Neuronal stem cell (in vitro differentiated cells): ENCODE measurements around the gene GJB1.
A peak's percentile ranks its signal among the peaks of the same experiment; 100 is the strongest.
"Not testable (repeated sequence)": the region's sequence is repeated elsewhere in the genome, so short reads cannot be mapped to it uniquely, and the experiment has no call there.

Experiments
- DNase-seq: peaks from one replicate; pipeline ENCODE4 v3.0.0-alpha.2; 2013; ENCODE audit warnings: low spot score
- H2AFZ ChIP-seq: one replicate; pipeline ENCODE4 v1.6.1; 2013; ENCODE audit warnings: mild to moderate bottlenecking, low read length, inconsistent platforms
- H2AK5ac ChIP-seq: 2 replicates; pipeline ENCODE4 v1.6.1; 2013; ENCODE audit warnings: low read depth, mild to moderate bottlenecking, inconsistent platforms, low read length, moderate library complexity, mixed read lengths
- H2BK120ac ChIP-seq: 2 replicates; pipeline ENCODE4 v1.6.1; 2013; ENCODE audit warnings: low read depth, mild to moderate bottlenecking, inconsistent platforms, low read length, moderate library complexity, mixed read lengths
- H2BK12ac ChIP-seq: one replicate; pipeline ENCODE4 v1.6.1; 2013; ENCODE audit warnings: low read length, inconsistent platforms
- H2BK15ac ChIP-seq: 2 replicates; pipeline ENCODE4 v1.6.1; 2013; ENCODE audit warnings: mild to moderate bottlenecking, low read length, inconsistent platforms, mixed read lengths
- H2BK5ac ChIP-seq: one replicate; pipeline ENCODE4 v1.6.1; 2013; ENCODE audit warnings: inconsistent platforms, mild to moderate bottlenecking, low read length, moderate library complexity
- H3K14ac ChIP-seq: one replicate; pipeline ENCODE4 v1.6.1; 2013; ENCODE audit warnings: low read length, inconsistent platforms
- H3K18ac ChIP-seq: 2 replicates; pipeline ENCODE4 v1.6.1; 2013; ENCODE audit warnings: low read length, inconsistent platforms
- H3K23ac ChIP-seq: 2 replicates; pipeline ENCODE4 v1.6.1; 2013; ENCODE audit warnings: low read depth, mild to moderate bottlenecking, mixed read lengths, low read length, inconsistent platforms; ENCODE audit not compliant: poor library complexity
- H3K27ac ChIP-seq: replicated peaks from 3 replicates; pipeline ENCODE4 v1.5.1; 2013; ENCODE audit warnings: low read length, inconsistent platforms
- H3K27me3 ChIP-seq, 3 experiments: 2 replicates each; pipeline ENCODE4 v1.6.1; 2013; ENCODE audit warnings: low read length in 3 of 3, mild to moderate bottlenecking in 2 of 3, inconsistent platforms in 1 of 3, low read depth in 1 of 3, mixed read lengths in 1 of 3, moderate library complexity in 1 of 3; ENCODE audit not compliant: control insufficient read depth in 3 of 3, insufficient read depth in 3 of 3
- H3K36me3 ChIP-seq, 2 donors: replicated peaks in 1 of 2; 2 replicates each; pipeline ENCODE4 v1.6.1; 2013; ENCODE audit warnings: low read length in 2 of 2; ENCODE audit not compliant: control insufficient read depth in 2 of 2, insufficient read depth in 2 of 2
- H3K4ac ChIP-seq: 2 replicates; pipeline ENCODE4 v1.6.1; 2013; ENCODE audit warnings: inconsistent platforms, mild to moderate bottlenecking, low read length, moderate library complexity
- H3K4me1 ChIP-seq, 2 donors: 1 replicate in 1 of 2; 2 replicates in 1 of 2; pipeline ENCODE4 v1.6.1; 2013; ENCODE audit warnings: low read length in 2 of 2, low read depth in 1 of 2; ENCODE audit not compliant: control insufficient read depth in 2 of 2, insufficient read depth in 1 of 2
- H3K4me2 ChIP-seq: one replicate; pipeline ENCODE4 v1.6.1; 2013; ENCODE audit warnings: mild to moderate bottlenecking, low read length, inconsistent platforms; ENCODE audit not compliant: insufficient read depth, poor library complexity, severe bottlenecking
- H3K4me3 ChIP-seq, 2 donors: 2 replicates each; pipeline ENCODE4 v1.5.1; 2013; ENCODE audit warnings: low read length in 2 of 2, mild to moderate bottlenecking in 2 of 2, inconsistent platforms in 1 of 2, moderate library complexity in 1 of 2
- H3K79me1 ChIP-seq: one replicate; pipeline ENCODE4 v1.6.1; 2013; ENCODE audit warnings: low read depth, mild to moderate bottlenecking, inconsistent platforms, low read length, moderate library complexity
- H3K9ac ChIP-seq: one replicate; pipeline ENCODE4 v1.6.1; 2013; ENCODE audit warnings: mild to moderate bottlenecking, low read depth, low read length, inconsistent platforms; ENCODE audit not compliant: poor library complexity
- H3K9me3 ChIP-seq, 2 donors: replicated peaks in 1 of 2; 2 replicates each; pipeline versions ENCODE3 to v1.6.1; 2013; ENCODE audit warnings: low read length in 2 of 2, mild to moderate bottlenecking in 2 of 2, inconsistent platforms in 1 of 2, low read depth in 1 of 2, mixed read lengths in 1 of 2, moderate library complexity in 1 of 2; ENCODE audit not compliant: control insufficient read depth in 2 of 2, insufficient read depth in 1 of 2
- H4K8ac ChIP-seq: one replicate; pipeline ENCODE4 v1.6.1; 2013; ENCODE audit warnings: low read depth, mild to moderate bottlenecking, inconsistent platforms, low read length, moderate library complexity
- H4K91ac ChIP-seq: one replicate; pipeline ENCODE4 v1.6.1; 2013; ENCODE audit warnings: low read length, low read depth, mild to moderate bottlenecking, inconsistent platforms; ENCODE audit not compliant: poor library complexity
- WGBS, 2 donors: extraction: QIAGEN DNeasy Blood & Tissue Kit; methylation state at CpG; one replicate each; pipeline ENCODE4 v1.1.7; 2013; ENCODE audit warnings: missing lambda C conversion rate in 2 of 2, mixed read lengths in 1 of 2; ENCODE audit not compliant: insufficient read length in 2 of 2, insufficient replicate concordance in 1 of 2; ENCODE audit errors: extremely low coverage in 2 of 2; 5-methylcytosine and 5-hydroxymethylcytosine counted together

Gene GJB1

GRCh38 chrX:71254092-71254963 lies 31.3 kb downstream of the GJB1 start, which contains the start of gene ZMYM3:
ZMYM3 (minus strand) TSS chrX:71254140; CDS start chrX:71253255, 885 bp downstream.
- Histone ChIP-seq H3K9ac (peak within 1 kb of the TSS; percentile 90), H3K18ac (peak within 1 kb of the TSS; percentile 92), H3K4me2 (peak within 1 kb of the TSS; percentile 54), H2AFZ (peak within 1 kb of the TSS; percentile 83), H2BK120ac (no peak within 1 kb of the TSS), H2BK5ac (peak within 1 kb of the TSS; percentile 82), H2BK15ac (peak within 1 kb of the TSS; percentile 64), H2BK12ac (peak within 1 kb of the TSS; percentile 90), H3K4me1 (peaks cover 11 to 13% of the 10 kb centered on the region in 2 donors), H3K36me3 (peaks cover 13 to 32% of the 10 kb centered on the region in 2 donors), H3K9me3 (no peaks in the 10 kb centered on the region), H3K27me3 (no peaks in the 10 kb centered on the region), H3K4ac (peak within 1 kb of the TSS; percentile 66), H4K8ac (no peak within 1 kb of the TSS), H3K4me3 (peak within 1 kb of the TSS; percentile 75 to 93), H3K27ac (peak within 1 kb of the TSS; percentile 88), H3K23ac (no peak within 1 kb of the TSS), H2AK5ac (no peak within 1 kb of the TSS), H3K14ac (no peak within 1 kb of the TSS), H4K91ac (no peak within 1 kb of the TSS), H3K79me1 (peaks cover 12% of the 10 kb centered on the region)
- DNase-seq, result peak; percentile 74
- no CpG with 5 or more reads among the region's 54 CpGs for WGBS, 2 donors

GRCh38 chrX:71256051-71256450 lies 33.0 kb downstream of the GJB1 start:
- Histone ChIP-seq H2AK5ac (no peak overlapping the region), H2BK15ac (no peak overlapping the region), H2BK5ac (no peak overlapping the region), H3K4ac (no peak overlapping the region), H3K9me3 (no peaks in the 10 kb centered on the region), H3K9ac (no peak overlapping the region), H2BK120ac (no peak overlapping the region), H3K4me1 (peaks cover 11% of the 10 kb centered on the region in 2 donors), H3K79me1 (peaks cover 4% of the 10 kb centered on the region), H3K27me3 (no peaks in the 10 kb centered on the region), H3K36me3 (peaks cover 2 to 15% of the 10 kb centered on the region in 2 donors), H2BK12ac (no peak overlapping the region), H4K8ac (no peak overlapping the region), H4K91ac (no peak overlapping the region), H2AFZ (no peak overlapping the region), H3K27ac (peak overlapping the region; percentile 88), H3K14ac (no peak overlapping the region), H3K18ac (no peak overlapping the region), H3K23ac (no peak overlapping the region), H3K4me3 (no peak overlapping the region), H3K4me2 (peak overlapping the region; percentile 32)
- DNase-seq, result no peak
- WGBS, 2 donors, result no CpG with 5 or more reads among the region's 6 CpGs

- no CpG with 5 or more reads among the region's 4 CpGs for WGBS, 2 donors
- peaks cover 4% of the 10 kb centered on the region for H3K79me1 ChIP-seq
- H2BK120ac ChIP-seq, result no peak overlapping the region
- H3K36me3 ChIP-seq, result peaks cover 1 to 8% of the 10 kb centered on the region in 2 donors
- no peak overlapping the region for H3K4ac ChIP-seq
- H3K23ac ChIP-seq, result no peak overlapping the region
- H2AFZ ChIP-seq, result no peak overlapping the region
- peaks cover 8 to 11% of the 10 kb centered on the region in 2 donors for H3K4me1 ChIP-seq
- no peak overlapping the region for H2BK15ac ChIP-seq
- no peaks in the 10 kb centered on the region for H3K27me3 ChIP-seq
- H2BK12ac ChIP-seq, result no peak overlapping the region
- H3K4me3 ChIP-seq, result no peak overlapping the region
- H3K14ac ChIP-seq, result no peak overlapping the region
- H4K91ac ChIP-seq, result no peak overlapping the region
- H3K27ac ChIP-seq, result no peak overlapping the region
- H4K8ac ChIP-seq, result no peak overlapping the region
- no peak overlapping the region for H2BK5ac ChIP-seq
- H3K18ac ChIP-seq, result no peak overlapping the region
- H3K9me3 ChIP-seq, result no peaks in the 10 kb centered on the region
- H3K4me2 ChIP-seq, result no peak overlapping the region
- no peak for DNase-seq
- H2AK5ac ChIP-seq, result no peak overlapping the region
- no peak overlapping the region for H3K9ac ChIP-seq
Observed at GRCh38 chrX:71256856-71257255, 33.8 kb downstream of the GJB1 start.

DNA sequence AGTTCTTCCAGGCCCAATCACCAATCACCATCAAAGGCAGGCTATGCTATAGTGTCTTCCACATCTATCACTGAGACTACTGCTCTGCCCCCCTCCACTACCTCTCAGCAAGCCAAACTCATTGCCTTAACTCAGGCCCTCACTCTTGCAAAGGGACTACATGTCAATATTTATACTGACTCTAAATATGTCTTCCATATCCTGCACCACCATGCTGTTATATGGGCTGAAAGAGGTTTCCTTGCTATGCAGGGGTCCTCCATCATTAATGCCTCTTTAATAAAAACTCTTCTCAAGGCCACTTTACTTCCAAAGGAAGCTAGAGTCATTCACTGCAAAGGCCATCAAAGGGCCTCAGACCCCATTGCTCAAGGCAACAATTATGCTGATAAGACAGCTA lies 45.6 kb downstream of the GJB1 start:
- DNase-seq, H4K91ac ChIP-seq, H3K9ac ChIP-seq, H3K27ac ChIP-seq, H3K4me1 ChIP-seq, H2AFZ ChIP-seq, H2BK5ac ChIP-seq, H3K4me3 ChIP-seq, H3K4me2 ChIP-seq, H3K36me3 ChIP-seq, H3K14ac ChIP-seq, H3K18ac ChIP-seq, H2BK12ac ChIP-seq, H3K79me1 ChIP-seq, H3K4ac ChIP-seq, H3K27me3 ChIP-seq, H3K23ac ChIP-seq, H3K9me3 ChIP-seq, H2BK120ac ChIP-seq, H4K8ac ChIP-seq, H2AK5ac ChIP-seq, H2BK15ac ChIP-seq: not testable (repeated sequence)
